Chondrocyte (in vitro differentiated cells): ENCODE results near the gene MSL1. TPM values are rescaled to one million over a fixed set of nuclear protein-coding genes. Genes with fewer than 3 reads are reported as not detected.

ENCODE experiments used
- DNase-seq: peaks from one replicate; pipeline ENCODE4 v3.0.0; 2021; ENCODE audit warnings: mixed read lengths, low spot score
- H3K27ac Mint-ChIP-seq: one replicate; pipeline ENCODE4 v1.8.0; 2021; ENCODE audit warnings: mild to moderate bottlenecking, moderate library complexity, mixed read lengths; ENCODE audit not compliant: unreplicated experiment
- H3K27me3 Mint-ChIP-seq: 2 replicates; pipeline ENCODE4 v1.8.0; 2021; ENCODE audit warnings: low read depth, mixed read lengths
- H3K36me3 Mint-ChIP-seq: 2 replicates; pipeline ENCODE4 v1.8.0; 2021; ENCODE audit warnings: low read depth, mixed read lengths
- H3K4me1 Mint-ChIP-seq: 2 replicates; pipeline ENCODE4 v1.8.0; 2021; ENCODE audit warnings: low read depth, mild to moderate bottlenecking, mixed read lengths
- H3K4me3 Mint-ChIP-seq: one replicate; pipeline ENCODE4 v1.8.0; 2021; ENCODE audit warnings: mild to moderate bottlenecking, moderate library complexity, mixed read lengths; ENCODE audit not compliant: unreplicated experiment
- H3K9me3 Mint-ChIP-seq: 2 replicates; pipeline ENCODE4 v1.8.0; 2021; ENCODE audit warnings: low read depth, mixed read lengths
- microRNA-seq: library from miRNA; unstranded; fragments of <30 nt; microRNA quantifications from one replicate; pipeline ENCODE4 v1.2.0, GENCODE V29; 2020; ENCODE audit warnings: borderline number of aligned reads
- total RNA-seq: library from RNA; stranded (reverse); gene quantifications from 3 replicates; pipeline ENCODE4 v1.2.1, GENCODE V29; 2021
- TF ChIP-seq, protein P1 (sequence below): fragments of 200-600 bp; sonication (generic); IDR thresholded peaks from 2 replicates; pipeline ENCODE4 v1.5.0; 2021; ENCODE audit warnings: antibody characterized with exemption, mild to moderate bottlenecking, moderate library complexity

Gene MSL1
- total RNA-seq, 1 donor from 2014 or later = 96.2 TPM

DNA sequence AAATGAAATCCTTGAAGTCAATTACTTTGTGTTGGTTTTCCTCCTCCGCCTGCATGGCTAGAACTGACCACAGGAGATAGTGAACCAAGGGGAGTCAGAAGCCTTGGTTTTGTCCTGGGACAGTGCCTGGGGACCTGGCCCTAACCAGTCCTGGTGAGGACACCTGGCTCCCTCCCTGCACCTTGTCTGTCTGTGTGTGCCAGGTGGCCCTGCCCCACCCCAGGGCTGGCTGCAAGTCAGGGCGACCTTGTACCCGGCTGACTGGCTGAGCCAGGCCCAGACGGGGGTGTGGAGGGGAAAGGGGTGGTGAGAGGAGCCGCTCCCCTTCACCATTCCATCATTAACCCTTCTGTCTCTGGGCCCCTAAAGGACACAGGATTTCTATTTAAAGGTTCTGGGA, 58.9 kb downstream of the MSL1 start:
- Mint-ChIP-seq H3K4me3 (no peak overlapping the region), H3K4me1 (peaks cover 21% of the 10 kb centered on the region), H3K27me3 (no peaks in the 10 kb centered on the region), H3K36me3 (peaks cover 3% of the 10 kb centered on the region), H3K27ac (peak overlapping the region; percentile 77), H3K9me3 (no peaks in the 10 kb centered on the region)
- TF ChIP-seq, protein P1, sequence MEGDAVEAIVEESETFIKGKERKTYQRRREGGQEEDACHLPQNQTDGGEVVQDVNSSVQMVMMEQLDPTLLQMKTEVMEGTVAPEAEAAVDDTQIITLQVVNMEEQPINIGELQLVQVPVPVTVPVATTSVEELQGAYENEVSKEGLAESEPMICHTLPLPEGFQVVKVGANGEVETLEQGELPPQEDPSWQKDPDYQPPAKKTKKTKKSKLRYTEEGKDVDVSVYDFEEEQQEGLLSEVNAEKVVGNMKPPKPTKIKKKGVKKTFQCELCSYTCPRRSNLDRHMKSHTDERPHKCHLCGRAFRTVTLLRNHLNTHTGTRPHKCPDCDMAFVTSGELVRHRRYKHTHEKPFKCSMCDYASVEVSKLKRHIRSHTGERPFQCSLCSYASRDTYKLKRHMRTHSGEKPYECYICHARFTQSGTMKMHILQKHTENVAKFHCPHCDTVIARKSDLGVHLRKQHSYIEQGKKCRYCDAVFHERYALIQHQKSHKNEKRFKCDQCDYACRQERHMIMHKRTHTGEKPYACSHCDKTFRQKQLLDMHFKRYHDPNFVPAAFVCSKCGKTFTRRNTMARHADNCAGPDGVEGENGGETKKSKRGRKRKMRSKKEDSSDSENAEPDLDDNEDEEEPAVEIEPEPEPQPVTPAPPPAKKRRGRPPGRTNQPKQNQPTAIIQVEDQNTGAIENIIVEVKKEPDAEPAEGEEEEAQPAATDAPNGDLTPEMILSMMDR = no peak
- DNase-seq = no peak

DNA sequence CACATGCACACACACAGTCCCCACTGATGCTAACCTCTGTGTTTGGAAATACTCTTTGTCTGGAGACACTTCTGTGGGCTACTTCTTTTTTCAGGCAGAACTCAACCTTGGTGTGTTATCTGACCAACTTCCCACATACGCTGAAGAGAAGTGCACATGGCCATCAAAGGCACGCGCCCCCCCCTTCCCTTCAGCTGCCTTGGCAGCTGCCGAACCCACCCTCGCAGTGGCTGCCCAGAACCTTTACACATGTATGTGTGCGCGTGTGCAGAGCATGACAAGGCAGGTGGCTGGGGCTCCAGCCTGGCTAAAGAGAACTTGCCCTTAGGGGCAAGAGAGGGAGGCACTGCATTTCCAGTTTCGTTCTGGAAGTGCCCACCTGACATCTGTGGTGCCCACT, 59.4 kb downstream of the MSL1 start:
- Mint-ChIP-seq H3K27me3 (no peaks in the 10 kb centered on the region), H3K27ac (no peak overlapping the region), H3K4me1 (peaks cover 21% of the 10 kb centered on the region), H3K9me3 (no peaks in the 10 kb centered on the region), H3K36me3 (peaks cover 3% of the 10 kb centered on the region), H3K4me3 (no peak overlapping the region)
- TF ChIP-seq, protein P1 = no peak
- no peak for DNase-seq

DNA sequence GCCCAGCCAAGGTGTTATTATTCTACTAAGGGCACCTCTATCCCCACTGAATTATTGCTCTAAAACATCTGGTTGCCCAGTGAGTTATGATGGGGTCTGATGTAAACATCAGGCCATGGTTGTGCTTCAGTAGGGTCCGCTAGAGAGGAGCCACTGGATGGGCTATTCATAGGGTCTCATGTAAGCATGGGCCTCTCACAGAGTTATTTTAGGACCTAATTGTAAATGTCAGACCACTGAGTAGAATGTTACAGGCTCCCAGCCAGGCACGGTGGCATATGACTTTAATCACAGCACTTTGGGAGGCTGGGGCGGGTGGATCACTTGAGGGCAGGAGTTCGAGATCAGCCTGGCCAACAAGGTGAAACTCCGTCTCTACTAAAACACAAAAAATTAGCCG, 60.8 kb downstream of the MSL1 start:
- Mint-ChIP-seq H3K27me3 (no peaks in the 10 kb centered on the region), H3K27ac (no peak overlapping the region), H3K4me1 (peaks cover 14% of the 10 kb centered on the region), H3K36me3 (peaks cover 3% of the 10 kb centered on the region), H3K9me3 (no peaks in the 10 kb centered on the region), H3K4me3 (no peak overlapping the region)
- DNase-seq = no peak
- TF ChIP-seq, protein P1 = no peak

Small RNA genes within 50 kb of the gene (microRNA-seq; reads per million reads assigned to microRNA genes)
- gene MIR6866 = 2.8 reads per million

Other genes with a start within 250 kb of the MSL1 start
- gene GSDMB, start 203.3 kb upstream of the MSL1 start, total RNA-seq = 6.0 to 8.1 TPM (median 6.8 TPM) in 3 replicates
- 54.9 to 59.9 TPM (median 55.0 TPM) in 3 replicates for gene ORMDL3, start 194.4 kb upstream of the MSL1 start, total RNA-seq
- not detected in 3 replicates for gene LRRC3C, start 194.2 kb upstream of the MSL1 start, total RNA-seq
- gene GSDMA, start 159.0 kb upstream of the MSL1 start, total RNA-seq = not detected in 3 replicates
- gene PSMD3, start 141.2 kb upstream of the MSL1 start, total RNA-seq = 83.6 to 101 TPM (median 86.9 TPM) in 3 replicates
- gene CSF3, start 106.5 kb upstream of the MSL1 start, total RNA-seq = not detected in 3 replicates
- 54.4 to 94.3 TPM (median 57.7 TPM) in 3 replicates for gene MED24, start 67.6 kb upstream of the MSL1 start, total RNA-seq
- gene THRA, start 59.0 kb upstream of the MSL1 start, total RNA-seq = 31.9 to 46.6 TPM (median 34.7 TPM) in 3 replicates
- 5.9 to 7.9 TPM (median 6.6 TPM) in 3 replicates for gene NR1D1, start 21.4 kb upstream of the MSL1 start, total RNA-seq
- gene CASC3, start 18.6 kb downstream of the MSL1 start, total RNA-seq = 70.2 to 78.3 TPM (median 70.6 TPM) in 3 replicates
- 3.6 to 5.5 TPM (median 3.9 TPM) in 3 replicates for gene RAPGEFL1, start 55.5 kb downstream of the MSL1 start, total RNA-seq
- 25.9 to 28.3 TPM (median 28.1 TPM) in 3 replicates for gene WIPF2, start 97.3 kb downstream of the MSL1 start, total RNA-seq
- 8.5 to 33.1 TPM (median 9.9 TPM) in 3 replicates for gene CDC6, start 165.9 kb downstream of the MSL1 start, total RNA-seq
- 59.2 to 65.7 TPM (median 61.2 TPM) in 3 replicates for gene RARA, start 187.2 kb downstream of the MSL1 start, total RNA-seq
- 0.32 to 0.41 TPM in 2 of 3 replicates, not detected in the other for gene GJD3, start 242.8 kb downstream of the MSL1 start, total RNA-seq